Uterus (tissue), 2 donors: ENCODE data around the gene GPR55.

ENCODE experiments used
- POLR2A ChIP-seq, 2 donors: fragments of 450-650 bp; IDR thresholded peaks; one replicate each; pipeline ENCODE4 v1.6.1; 2016; ENCODE audit warnings: antibody characterized with exemption in 2 of 2, mild to moderate bottlenecking in 1 of 2, moderate library complexity in 1 of 2
- TF ChIP-seq, protein P1 (sequence below), 4 experiments: fragments of 200-600 bp in 2 of 4; fragments of 450-650 bp in 2 of 4; sonication (generic) in 2 of 4; IDR thresholded peaks; one replicate each; pipeline ENCODE4 v1.5.1; 2016 to 2019; ENCODE audit warnings: antibody characterized with exemption in 4 of 4, mild to moderate bottlenecking in 2 of 4, moderate library complexity in 1 of 4

DNA sequence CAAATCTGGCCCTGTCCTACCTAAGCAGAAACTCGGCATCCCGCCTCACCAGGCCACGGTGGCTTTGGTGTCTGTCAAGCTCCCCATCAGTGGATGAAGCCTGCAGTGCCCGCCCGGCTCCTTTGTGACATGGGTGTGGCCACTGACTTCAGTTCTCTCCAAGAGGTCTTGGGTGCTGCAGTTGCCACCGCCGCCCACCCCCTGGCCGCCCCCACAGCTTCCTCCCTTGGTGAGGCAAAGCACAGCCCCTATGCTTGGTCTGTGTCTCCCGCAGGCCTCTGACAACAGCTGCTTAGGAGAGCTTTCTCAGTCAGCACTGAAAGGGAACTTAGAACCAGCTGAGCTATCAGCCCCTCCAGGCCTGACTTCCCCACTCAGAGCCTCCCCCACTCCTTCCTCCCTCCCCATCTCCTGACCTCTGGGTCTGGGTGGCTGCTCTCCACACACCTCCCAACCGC lies 22.9 kb upstream of the GPR55 start:
- TF ChIP-seq, protein P1, sequence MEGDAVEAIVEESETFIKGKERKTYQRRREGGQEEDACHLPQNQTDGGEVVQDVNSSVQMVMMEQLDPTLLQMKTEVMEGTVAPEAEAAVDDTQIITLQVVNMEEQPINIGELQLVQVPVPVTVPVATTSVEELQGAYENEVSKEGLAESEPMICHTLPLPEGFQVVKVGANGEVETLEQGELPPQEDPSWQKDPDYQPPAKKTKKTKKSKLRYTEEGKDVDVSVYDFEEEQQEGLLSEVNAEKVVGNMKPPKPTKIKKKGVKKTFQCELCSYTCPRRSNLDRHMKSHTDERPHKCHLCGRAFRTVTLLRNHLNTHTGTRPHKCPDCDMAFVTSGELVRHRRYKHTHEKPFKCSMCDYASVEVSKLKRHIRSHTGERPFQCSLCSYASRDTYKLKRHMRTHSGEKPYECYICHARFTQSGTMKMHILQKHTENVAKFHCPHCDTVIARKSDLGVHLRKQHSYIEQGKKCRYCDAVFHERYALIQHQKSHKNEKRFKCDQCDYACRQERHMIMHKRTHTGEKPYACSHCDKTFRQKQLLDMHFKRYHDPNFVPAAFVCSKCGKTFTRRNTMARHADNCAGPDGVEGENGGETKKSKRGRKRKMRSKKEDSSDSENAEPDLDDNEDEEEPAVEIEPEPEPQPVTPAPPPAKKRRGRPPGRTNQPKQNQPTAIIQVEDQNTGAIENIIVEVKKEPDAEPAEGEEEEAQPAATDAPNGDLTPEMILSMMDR (IDR thresholded peaks at IDR 0.05) = no peak
- no peak for TF ChIP-seq POLR2A (IDR thresholded peaks at IDR 0.05)
